GM13976 (cell line): Measurements from ENCODE around the gene HDAC10.

ENCODE experiments used
- DNase-seq: peaks from one replicate; pipeline ENCODE4 v3.0.0; 2012; ENCODE audit warnings: low spot score
- in situ Hi-C: fragments of 300-500 bp; cut with MboI; formaldehyde crosslinking; loops from one replicate; pipeline ENCODE4 v1.12.0; 2022; ENCODE audit warnings: low sequenced_read_pairs, mixed read lengths, inconsistent platforms; ENCODE audit not compliant: unreplicated experiment
- TF ChIP-seq, protein P1 (sequence below): IDR thresholded peaks from 2 replicates; pipeline ENCODE4 v1.5.1; 2012; ENCODE audit warnings: borderline replicate concordance, mild to moderate bottlenecking; ENCODE audit not compliant: insufficient read depth; ENCODE audit errors: extremely low read depth, missing control alignments, control extremely low read depth

HDAC10 gene

DNA sequence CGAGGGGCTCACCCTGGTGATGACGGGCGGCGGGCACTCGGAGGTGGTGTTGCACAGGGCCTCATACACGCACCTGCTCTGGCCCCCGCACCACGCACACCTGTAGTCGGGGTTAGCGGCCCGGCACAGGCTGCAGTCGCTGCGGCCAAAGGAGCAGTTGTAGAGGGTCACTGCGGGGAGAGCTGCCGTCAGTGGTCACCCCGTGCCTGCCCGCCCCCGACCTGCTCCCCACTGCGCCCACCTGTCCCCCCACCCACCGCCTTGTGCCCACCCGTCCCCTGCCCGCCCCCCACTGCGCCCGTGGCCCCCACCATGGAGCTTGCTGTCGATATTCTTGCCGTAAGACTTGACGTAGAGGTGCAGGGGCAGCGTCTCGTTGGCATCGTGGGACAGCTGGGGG, 32.8 kb upstream of the HDAC10 start:
- DNase-seq = no peak
- TF ChIP-seq, protein P1, sequence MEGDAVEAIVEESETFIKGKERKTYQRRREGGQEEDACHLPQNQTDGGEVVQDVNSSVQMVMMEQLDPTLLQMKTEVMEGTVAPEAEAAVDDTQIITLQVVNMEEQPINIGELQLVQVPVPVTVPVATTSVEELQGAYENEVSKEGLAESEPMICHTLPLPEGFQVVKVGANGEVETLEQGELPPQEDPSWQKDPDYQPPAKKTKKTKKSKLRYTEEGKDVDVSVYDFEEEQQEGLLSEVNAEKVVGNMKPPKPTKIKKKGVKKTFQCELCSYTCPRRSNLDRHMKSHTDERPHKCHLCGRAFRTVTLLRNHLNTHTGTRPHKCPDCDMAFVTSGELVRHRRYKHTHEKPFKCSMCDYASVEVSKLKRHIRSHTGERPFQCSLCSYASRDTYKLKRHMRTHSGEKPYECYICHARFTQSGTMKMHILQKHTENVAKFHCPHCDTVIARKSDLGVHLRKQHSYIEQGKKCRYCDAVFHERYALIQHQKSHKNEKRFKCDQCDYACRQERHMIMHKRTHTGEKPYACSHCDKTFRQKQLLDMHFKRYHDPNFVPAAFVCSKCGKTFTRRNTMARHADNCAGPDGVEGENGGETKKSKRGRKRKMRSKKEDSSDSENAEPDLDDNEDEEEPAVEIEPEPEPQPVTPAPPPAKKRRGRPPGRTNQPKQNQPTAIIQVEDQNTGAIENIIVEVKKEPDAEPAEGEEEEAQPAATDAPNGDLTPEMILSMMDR = no peak
- in situ Hi-C loops = no loop called here

DNA sequence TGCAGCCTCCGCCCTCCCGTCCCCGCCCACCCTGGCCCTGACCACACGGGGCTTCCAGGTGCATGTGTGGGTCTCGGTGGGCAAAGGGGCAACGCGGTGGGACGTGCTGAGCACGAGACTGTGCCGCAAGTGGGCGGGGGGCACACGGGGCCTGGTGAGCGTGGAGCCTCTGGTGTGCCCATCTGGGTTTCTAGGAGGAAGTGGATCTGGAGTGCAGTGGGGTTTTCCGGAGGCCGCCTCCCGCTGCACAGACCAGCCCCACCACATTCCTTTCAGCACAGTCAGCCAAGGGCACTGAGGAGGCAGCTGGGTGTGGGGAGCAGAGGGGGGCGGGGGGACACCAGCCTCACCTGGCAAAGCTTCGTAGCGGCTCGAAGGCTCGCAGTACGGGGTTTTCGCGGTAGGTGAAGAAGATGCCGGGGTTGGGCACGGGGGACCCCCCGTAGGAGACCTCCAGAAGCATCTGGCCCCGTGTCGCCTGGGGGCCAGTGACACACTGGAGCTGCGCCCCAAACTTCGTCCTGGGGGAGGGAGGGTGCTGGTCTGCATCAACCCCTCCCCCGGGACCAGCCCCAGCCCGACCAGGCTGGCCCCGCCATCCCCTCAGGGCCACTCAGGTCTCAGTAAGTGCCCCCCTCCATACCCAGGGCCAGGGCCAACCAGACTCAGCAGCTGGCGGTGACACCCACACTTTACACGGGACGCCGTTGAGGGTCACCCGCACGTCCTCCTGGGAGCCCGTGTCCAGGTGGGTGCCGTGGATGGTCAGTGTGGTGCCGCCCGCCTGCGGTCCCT, 31.5 kb upstream of the HDAC10 start:
- no peak for DNase-seq
- in situ Hi-C loops = no loop called here
- TF ChIP-seq, protein P1 = no peak

DNA sequence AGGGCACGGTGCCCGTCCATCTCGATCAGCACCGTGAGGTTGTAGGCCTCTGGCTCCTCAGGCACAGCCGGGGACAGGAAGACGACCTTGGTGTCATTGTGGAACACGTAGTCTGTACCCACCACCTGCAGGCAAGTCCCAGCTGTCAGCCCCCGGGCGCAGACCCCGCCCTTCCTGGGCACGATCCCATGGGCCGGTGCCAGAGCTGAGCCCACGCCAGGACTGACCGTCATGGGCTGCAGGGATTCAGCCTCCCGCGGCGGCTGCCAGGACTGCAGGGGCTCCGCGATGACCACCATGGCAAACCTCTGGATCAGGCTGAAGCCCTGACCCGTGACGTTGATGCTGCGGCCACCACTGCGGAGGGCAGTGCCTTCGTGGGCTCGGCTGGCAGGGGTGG, 30.9 kb upstream of the HDAC10 start:
- DNase-seq = no peak
- in situ Hi-C loops = no loop called here

DNA sequence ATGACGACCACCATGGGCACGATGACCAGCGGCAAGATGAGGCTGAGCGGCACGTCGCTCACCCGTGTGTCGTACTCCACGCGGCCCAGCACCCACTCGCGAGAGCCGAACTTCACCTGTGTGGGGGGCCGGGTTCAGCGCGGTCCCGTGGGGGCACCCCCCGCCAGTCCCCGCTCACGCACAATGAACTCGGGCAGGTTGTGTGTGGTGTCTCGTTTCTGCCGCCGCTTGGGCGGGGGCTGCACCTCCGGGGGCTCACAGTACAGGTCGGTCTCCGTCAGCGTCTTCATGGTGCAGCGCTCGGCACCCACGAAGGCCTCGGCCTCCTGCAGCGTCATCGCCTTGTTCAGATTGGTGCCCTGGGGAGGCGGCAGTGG, 30.3 kb upstream of the HDAC10 start:
- TF ChIP-seq, protein P1 = no peak
- DNase-seq = no peak
- in situ Hi-C loops = no loop called here

More for the DNA sequence above, 30.9 kb upstream of the HDAC10 start:
- TF ChIP-seq, protein P1 = no peak

DNA sequence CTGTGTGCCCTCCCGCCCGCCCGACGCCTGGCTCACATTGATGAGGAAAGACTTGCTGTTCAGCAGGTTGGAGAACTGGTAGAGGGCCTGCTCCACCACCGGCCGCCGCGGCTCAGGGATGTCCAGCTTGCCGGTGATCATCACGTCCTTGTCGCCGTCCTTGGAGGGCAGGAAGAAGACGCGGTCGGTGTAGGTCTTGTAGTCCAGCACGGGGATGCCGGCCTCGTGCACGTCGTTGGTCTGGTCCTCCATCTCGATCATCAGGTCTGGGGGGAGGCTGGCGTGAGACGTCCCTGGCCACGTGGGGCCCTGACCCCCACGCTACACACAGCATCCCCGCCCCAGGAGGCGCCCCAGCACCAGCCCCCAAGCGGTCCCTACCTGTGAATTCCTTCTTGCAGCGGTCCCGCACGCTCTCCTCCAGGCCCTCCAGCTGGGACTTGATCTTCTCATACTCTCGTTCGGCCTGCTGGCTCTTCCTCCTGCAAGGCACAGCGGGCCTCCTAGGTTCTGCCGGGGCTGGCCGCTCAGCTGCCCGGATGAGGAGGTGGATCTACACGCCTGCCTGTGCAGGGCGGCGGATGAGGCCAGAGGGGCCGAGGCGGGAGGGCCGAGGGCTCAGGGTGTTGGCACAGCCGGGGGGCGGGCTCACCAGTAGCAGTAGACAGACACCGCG, 29.8 kb upstream of the HDAC10 start:
- in situ Hi-C loops = no loop called here
- DNase-seq = no peak
- TF ChIP-seq, protein P1 = no peak

DNA sequence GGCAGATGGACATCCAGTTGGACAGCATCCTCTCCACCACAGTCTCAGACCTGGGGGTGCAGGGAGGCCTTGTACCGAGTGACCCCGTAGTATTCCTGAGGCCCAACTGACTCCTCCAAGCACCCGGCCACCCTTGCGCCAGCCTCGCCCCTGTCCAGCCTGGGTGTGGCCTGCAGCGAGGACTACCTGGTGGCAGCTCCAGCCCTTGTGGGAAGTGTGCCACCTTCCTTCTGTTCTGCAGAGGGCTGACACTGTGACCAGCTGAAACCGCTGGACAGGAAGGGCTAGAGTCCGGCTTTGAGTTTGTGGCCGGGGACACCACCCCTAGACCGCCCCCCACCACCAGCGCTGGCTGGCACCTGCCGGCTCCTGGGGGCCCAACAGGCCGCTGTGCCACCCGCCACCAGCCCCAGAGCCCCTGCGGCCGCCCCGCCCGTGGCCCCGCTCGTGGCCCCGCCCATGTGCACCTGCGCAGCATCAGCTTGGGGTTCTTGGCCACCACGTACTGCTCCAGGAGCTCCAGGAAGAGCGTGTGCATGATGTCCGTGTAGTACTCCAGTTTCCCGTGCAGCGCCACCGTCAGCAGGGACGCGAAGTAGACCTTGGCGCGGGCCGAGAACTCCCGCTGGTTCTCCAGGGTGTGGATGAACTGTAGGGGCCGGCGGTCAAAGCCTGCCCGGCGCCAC, 29.1 kb upstream of the HDAC10 start:
- DNase-seq = no peak
- in situ Hi-C loops = no loop called here
- TF ChIP-seq, protein P1 = no peak
